CD4-positive, alpha-beta T cell treated with Interleukin-15 for 1 hour (primary cell): ENCODE data around the gene ACTR6.
"Not testable (repeated sequence)": the region's sequence is repeated elsewhere in the genome, so short reads cannot be mapped to it uniquely, and the experiment has no call there.

Experiments
- DNase-seq: peaks from one replicate; pipeline ENCODE4 v3.0.0-alpha.2; 2020

The ACTR6 gene

DNA sequence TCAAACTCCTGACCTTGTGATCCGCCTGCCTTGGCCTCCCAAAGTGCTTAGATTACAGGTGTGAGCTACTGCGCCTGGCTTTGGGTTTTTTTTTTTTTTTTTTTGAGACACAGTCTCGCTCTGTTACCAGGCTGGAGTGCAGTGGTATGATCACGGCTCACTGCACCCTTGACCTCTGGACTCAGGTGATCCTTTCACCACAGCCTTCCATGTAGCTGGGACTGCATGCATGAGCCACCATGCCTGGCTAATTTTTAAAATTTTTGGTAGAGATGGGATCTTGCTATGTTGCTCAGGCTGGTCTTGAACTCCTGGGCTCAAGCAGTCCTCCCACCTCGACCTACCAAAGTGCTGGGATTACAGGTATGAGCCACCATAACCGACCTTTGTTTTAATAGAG is 21.6 kb downstream of the ACTR6 start:
- not testable (repeated sequence) for DNase-seq

DNA sequence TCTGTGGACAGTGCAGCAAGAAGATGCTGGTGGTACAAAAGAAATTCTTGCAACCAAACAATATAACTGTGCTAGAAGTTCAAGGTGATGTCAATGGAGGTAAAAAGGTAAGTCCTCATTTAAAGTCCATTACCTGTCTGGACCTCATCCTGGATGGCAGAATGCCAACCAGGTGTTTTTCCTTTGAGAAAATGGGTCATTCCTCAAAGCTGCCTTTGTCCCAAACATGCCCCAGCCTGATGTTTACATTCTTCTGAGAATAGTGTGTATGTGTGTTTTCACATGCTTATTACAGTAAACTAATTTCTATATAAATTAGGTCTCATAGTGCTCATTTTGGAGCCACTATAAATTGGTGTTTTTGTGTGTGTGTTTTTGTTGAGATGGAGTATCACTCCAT is 24.9 kb downstream of the ACTR6 start:
- DNase-seq = no peak

DNA sequence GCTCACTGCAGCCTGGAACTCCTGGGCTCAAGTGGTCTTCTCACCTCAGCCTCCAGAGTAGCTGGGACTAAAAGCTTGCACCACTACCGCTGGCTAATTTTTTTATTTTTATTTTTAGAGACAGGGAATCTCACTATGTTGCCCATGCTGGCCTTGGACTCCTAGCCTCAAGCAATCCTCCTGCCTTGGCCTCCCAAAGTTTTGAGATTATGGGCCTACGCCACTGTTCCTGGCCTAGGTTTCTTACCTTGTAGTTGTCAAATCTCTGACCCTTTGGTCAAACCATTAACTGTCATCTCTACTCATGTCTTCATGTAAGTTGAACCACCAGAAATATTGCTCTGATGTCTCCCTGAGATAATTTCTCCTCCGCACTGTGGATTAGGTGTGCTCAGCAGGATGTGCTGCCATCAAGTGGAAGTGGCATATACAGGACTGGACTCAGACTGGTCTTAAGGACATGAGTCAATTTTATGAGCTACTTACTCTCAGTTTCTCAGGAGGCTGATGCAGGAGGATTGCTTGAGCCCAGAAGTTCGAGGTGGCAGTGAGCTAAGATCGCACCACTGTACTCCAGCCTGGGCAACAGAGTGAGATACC is 28.5 kb downstream of the ACTR6 start:
- DNase-seq = no peak

DNA sequence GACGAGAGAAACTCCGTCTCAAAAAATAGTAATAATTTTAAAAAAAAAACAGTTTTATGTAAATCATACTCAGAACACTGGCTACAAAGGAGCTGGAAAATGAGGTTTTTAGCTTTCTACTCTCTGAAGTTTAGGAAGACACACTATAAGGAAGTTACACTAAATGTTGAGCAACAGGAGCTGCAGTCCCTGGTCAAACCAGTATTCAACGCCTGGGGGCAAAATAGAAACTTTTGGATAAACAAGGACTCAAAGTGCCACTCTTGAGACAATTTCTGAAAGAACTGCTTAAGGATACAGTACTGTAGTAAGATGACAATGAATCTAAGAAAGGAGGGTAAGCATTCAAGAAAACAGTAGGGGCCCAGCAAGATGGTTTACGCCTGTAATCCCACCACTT is 29.3 kb downstream of the ACTR6 start:
- DNase-seq = no peak

DNA sequence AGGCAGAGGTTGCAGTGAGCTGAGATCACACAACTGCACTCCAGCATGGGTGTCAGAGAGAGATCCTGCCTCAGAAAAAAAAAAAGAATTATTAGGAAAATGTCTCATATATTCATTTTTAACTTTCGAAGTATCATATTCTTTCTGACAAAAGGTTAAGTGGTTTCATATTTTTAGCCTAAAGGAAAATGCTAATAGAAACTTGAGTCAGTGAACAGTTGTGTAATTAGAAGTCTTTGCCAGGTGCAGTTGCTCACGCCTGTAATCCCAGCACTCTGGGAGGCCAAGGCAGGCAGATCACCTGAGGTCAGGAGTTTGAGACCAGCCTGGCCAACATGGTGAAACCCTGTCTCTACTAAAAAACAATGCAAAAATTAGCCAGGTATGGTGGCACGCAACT is 31.3 kb downstream of the ACTR6 start:
- DNase-seq = not testable (repeated sequence)

GRCh38 chr12:100234166-100234565 is 33.6 kb downstream of the ACTR6 start:
- DNase-seq = no peak

- DNase-seq = no peak
Observed at GRCh38 chr12:100234591-100235304, 34.1 kb downstream of the ACTR6 start.

GRCh38 chr12:100238801-100239200 is 38.2 kb downstream of the ACTR6 start:
- no peak for DNase-seq

GRCh38 chr12:100239589-100239988 is 39.0 kb downstream of the ACTR6 start:
- no peak for DNase-seq

DNA sequence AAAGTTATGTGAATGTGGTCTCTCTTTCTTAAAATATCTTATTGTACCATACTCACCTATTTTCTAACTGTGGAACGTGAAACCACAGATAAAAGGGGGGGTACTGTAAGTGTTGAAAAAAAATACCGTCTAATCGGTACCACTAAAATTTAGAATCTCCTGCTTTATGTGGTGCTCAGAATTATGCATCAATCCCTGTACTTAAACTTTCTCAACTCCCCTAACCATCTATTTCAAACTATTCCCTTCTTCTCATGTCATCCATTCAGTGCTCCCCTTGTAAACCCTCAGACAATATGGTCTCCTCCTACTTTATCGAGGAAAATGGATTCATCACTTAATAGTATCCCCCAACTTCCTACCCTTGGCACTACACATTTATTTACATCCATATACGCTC is 42.5 kb downstream of the ACTR6 start:
- DNase-seq = no peak

GRCh38 chr12:100247765-100248164 is 47.1 kb downstream of the ACTR6 start:
- no peak for DNase-seq

GRCh38 chr12:100248886-100249285 is 48.3 kb downstream of the ACTR6 start:
- DNase-seq = no peak

- DNase-seq = no peak
Observed at GRCh38 chr12:100249941-100250340, 49.3 kb downstream of the ACTR6 start.

GRCh38 chr12:100251917-100252316 is 51.3 kb downstream of the ACTR6 start:
- no peak for DNase-seq

GRCh38 chr12:100253437-100253836 is 52.8 kb downstream of the ACTR6 start:
- DNase-seq = no peak

DNA sequence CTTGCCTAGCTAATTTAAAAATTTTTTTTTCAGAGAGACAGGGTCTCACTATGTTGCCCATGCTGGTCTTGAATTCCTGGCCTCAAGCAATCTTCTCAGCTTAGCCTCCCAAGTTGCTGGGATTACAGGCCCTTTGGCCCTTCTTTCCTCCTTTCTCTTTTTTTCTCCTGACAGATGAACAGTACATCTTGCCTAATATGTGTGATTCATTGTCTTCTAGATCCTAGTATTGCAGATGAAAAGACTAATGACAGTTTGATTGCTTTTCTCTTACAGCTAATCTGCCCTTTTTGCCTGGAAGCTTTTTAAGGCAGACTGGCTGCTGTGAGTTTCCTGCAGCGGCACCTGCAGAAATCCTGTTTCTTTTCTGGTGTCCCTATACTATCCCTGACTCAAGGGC is 54.3 kb downstream of the ACTR6 start:
- DNase-seq = no peak

- DNase-seq = no peak
Observed at GRCh38 chr12:100258127-100258526, 57.5 kb downstream of the ACTR6 start.

DNA sequence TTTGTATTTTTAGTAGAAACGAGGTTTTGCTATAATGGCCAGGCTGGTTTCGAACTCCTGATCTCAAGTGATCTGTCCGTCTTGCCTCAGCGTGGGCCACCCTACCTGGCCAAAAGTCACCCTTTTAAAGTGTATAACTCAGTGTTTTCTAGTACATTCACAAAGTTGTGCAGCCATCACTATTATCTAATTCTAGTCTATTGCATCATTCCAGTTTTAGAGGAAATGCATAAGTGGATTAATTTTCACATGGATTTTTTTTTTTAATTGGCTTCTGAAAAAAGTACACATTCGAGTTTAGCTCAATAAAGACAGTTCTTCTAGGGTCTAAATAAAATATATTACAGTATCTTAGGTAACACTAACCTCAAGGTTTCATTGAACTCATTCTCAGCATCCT is 62.5 kb downstream of the ACTR6 start:
- no peak for DNase-seq

GRCh38 chr12:100265107-100265506 is 64.5 kb downstream of the ACTR6 start:
- not testable (repeated sequence) for DNase-seq

- DNase-seq = no peak
Observed at GRCh38 chr12:100265732-100266584, 65.3 kb downstream of the ACTR6 start.

GRCh38 chr12:100266585-100266834 is 65.9 kb downstream of the ACTR6 start:
- no peak for DNase-seq

DNA sequence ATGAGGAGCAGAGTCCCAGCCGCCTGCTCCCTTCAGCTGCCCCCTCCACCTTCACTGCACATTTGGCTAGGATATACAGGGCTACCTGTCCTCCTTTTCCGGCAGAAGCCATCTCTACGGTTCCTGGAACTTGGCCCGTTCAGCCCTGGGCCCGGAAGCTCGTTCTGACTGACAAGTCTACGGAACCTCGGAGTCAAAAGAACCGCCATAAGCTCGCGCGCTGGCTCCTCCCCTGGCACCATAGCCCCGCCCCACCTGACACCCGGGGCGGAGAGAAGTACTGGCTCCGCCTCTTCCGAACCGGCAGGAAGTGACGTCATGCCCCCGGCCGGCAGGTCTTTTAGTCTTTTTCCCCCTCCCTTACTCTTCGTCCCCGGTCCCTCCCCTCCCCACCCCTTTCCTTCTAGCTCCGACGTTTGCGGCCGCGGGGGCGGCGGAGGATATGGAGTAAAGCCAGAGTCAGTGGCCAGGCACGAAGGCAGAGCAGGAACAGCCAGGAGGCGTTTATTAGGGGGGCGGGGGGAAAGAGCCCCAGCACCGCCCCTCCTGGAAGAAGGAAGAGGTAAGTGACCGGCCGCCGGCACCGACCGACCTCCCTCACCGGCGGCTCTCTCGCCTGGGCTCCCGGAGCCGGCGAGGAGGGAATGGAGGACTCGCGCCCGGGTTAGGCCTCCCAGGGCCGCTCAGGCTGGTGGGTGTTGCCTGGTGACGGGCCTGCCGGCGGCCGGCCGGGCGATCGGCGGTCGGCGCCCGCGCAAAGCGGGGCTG is 66.4 kb downstream of the ACTR6 start, which contains the start of the genes DEPDC4 and SCYL2:
TSS of gene DEPDC4 (minus strand) at position 245 of the 768 bp plus-strand sequence. CDS start at position 242, 3 bp downstream.
TSS of gene SCYL2 (plus strand) at position 343 of the 768 bp plus-strand sequence. CDS start 15,794 bp downstream, outside the sequence.
- peak; percentile 93 for DNase-seq
